Vagina (tissue), 2 donors: ENCODE measurements around the gene DRG2. TPM values are rescaled to one million over a fixed set of nuclear protein-coding genes. Genes with fewer than 3 reads are reported as not detected.

Experiments
- DNase-seq, 2 donors: peaks; one replicate each; pipeline ENCODE4 v3.0.0-alpha.2; 2017; ENCODE audit errors: extremely low spot score in 2 of 2
- H3K27ac ChIP-seq: fragments of 200-600 bp; sonication (generic); one replicate; pipeline ENCODE4 v1.5.1; 2019
- H3K27me3 ChIP-seq: fragments of 200-600 bp; sonication (generic); one replicate; pipeline ENCODE4 v1.5.1; 2019
- H3K36me3 ChIP-seq, 2 donors: fragments of 200-600 bp; sonication (generic); one replicate each; pipeline ENCODE4 v1.5.1; 2017 to 2019
- H3K4me1 ChIP-seq: fragments of 200-600 bp; sonication (generic); one replicate; pipeline ENCODE4 v1.5.1; 2019
- H3K4me3 ChIP-seq, 2 donors: fragments of 200-600 bp; sonication (generic); 1 replicate in 1 of 2; 2 replicates in 1 of 2; pipeline ENCODE4 v1.5.1; 2016 to 2019
- H3K9me3 ChIP-seq: fragments of 200-600 bp; sonication (generic); one replicate; pipeline ENCODE4 v1.5.1; 2019
- CTCF ChIP-seq, 3 experiments: fragments of 450-650 bp in 2 of 3; fragments of 200-600 bp in 1 of 3; sonication (generic) in 1 of 3; IDR thresholded peaks; one replicate each; pipeline ENCODE4 v1.5.1; 2017 to 2019; ENCODE audit warnings: antibody characterized with exemption in 3 of 3, mild to moderate bottlenecking in 2 of 3, moderate library complexity in 2 of 3
- POLR2A ChIP-seq, 2 donors: fragments of 450-650 bp; IDR thresholded peaks; one replicate each; pipeline ENCODE4 v1.6.1; 2017; ENCODE audit warnings: antibody characterized with exemption in 2 of 2, mild to moderate bottlenecking in 2 of 2, moderate library complexity in 2 of 2
- POLR2AphosphoS5 ChIP-seq, 2 donors: sonication (generic); formaldehyde crosslinking; IDR thresholded peaks; one replicate each; pipeline ENCODE4 v1.9.0; 2017; ENCODE audit warnings: antibody characterized with exemption in 2 of 2, mild to moderate bottlenecking in 2 of 2, low read depth in 1 of 2; ENCODE audit not compliant: insufficient read depth in 1 of 2
- intact Hi-C: fragments of 100-400 bp; cut with DNase I; formaldehyde crosslinking; loops from one replicate; pipeline ENCODE4 v1.15.1; 2023
- total RNA-seq: library from RNA; depleted of rRNA; stranded (reverse); fragments of >200 nt; gene quantifications from one replicate; pipeline ENCODE4 v1.2.3, GENCODE V29; 2016

DRG2 gene
- total RNA-seq, 1 donor from 2014 or later = 40.8 TPM

- Histone ChIP-seq H3K27ac (no peak overlapping the region), H3K36me3 (peaks cover 0 to 39% of the 10 kb centered on the region in 2 donors), H3K27me3 (no peaks in the 10 kb centered on the region), H3K4me3 (no peak overlapping the region), H3K9me3 (no peaks in the 10 kb centered on the region), H3K4me1 (no peaks in the 10 kb centered on the region)
- intact Hi-C loops = no loop called here
- TF ChIP-seq CTCF (IDR thresholded peaks at IDR 0.05) (no peak), POLR2AphosphoS5 (IDR thresholded peaks at IDR 0.05; ENCODE audit: insufficient read depth in 1 of 2, low read depth in 1 of 2) (no peak), POLR2A (IDR thresholded peaks at IDR 0.05) (no peak)
- DNase-seq = no peak
Observed at GRCh38 chr17:18066866-18067265, 20.9 kb upstream of the DRG2 start.

- Histone ChIP-seq H3K27me3 (no peaks in the 10 kb centered on the region), H3K27ac (no peak overlapping the region), H3K9me3 (no peaks in the 10 kb centered on the region), H3K4me3 (no peak overlapping the region), H3K36me3 (peaks cover 0 to 17% of the 10 kb centered on the region in 2 donors), H3K4me1 (no peaks in the 10 kb centered on the region)
- no peak for TF ChIP-seq POLR2AphosphoS5 (IDR thresholded peaks at IDR 0.05; ENCODE audit: insufficient read depth in 1 of 2, low read depth in 1 of 2)
- TF ChIP-seq POLR2A (IDR thresholded peaks at IDR 0.05) = no peak
- no peak for TF ChIP-seq CTCF (IDR thresholded peaks at IDR 0.05)
- no peak for DNase-seq
- intact Hi-C loops = no loop called here
Observed at GRCh38 chr17:18069101-18069500, 18.6 kb upstream of the DRG2 start.

- Histone ChIP-seq H3K27ac (no peak overlapping the region), H3K36me3 (peaks cover 0 to 5% of the 10 kb centered on the region in 2 donors), H3K4me3 (no peak overlapping the region), H3K9me3 (no peaks in the 10 kb centered on the region), H3K27me3 (no peaks in the 10 kb centered on the region), H3K4me1 (no peaks in the 10 kb centered on the region)
- DNase-seq = no peak
- TF ChIP-seq CTCF (IDR thresholded peaks at IDR 0.05) = no peak
- no peak for TF ChIP-seq POLR2A (IDR thresholded peaks at IDR 0.05)
- no peak for TF ChIP-seq POLR2AphosphoS5 (IDR thresholded peaks at IDR 0.05; ENCODE audit: insufficient read depth in 1 of 2, low read depth in 1 of 2)
- intact Hi-C loops = no loop called here
Observed at GRCh38 chr17:18070861-18071340, 16.8 kb upstream of the DRG2 start.

GRCh38 chr17:18071751-18072150 lies 16.0 kb upstream of the DRG2 start:
- no peak for DNase-seq
- Histone ChIP-seq H3K9me3 (no peaks in the 10 kb centered on the region), H3K4me1 (no peaks in the 10 kb centered on the region), H3K36me3 (no peaks in the 10 kb centered on the region), H3K27me3 (no peaks in the 10 kb centered on the region), H3K4me3 (no peak overlapping the region), H3K27ac (no peak overlapping the region)
- TF ChIP-seq CTCF (IDR thresholded peaks at IDR 0.05) (no peak), POLR2A (IDR thresholded peaks at IDR 0.05) (no peak), POLR2AphosphoS5 (IDR thresholded peaks at IDR 0.05; ENCODE audit: insufficient read depth in 1 of 2, low read depth in 1 of 2) (no peak)
- intact Hi-C loops = no loop called here

- no peak for TF ChIP-seq POLR2AphosphoS5 (IDR thresholded peaks at IDR 0.05; ENCODE audit: insufficient read depth in 1 of 2, low read depth in 1 of 2)
- no peaks in the 10 kb centered on the region for H3K9me3 ChIP-seq
- DNase-seq = no peak
- H3K27ac ChIP-seq = no peak overlapping the region
- H3K4me3 ChIP-seq = no peak overlapping the region
- H3K4me1 ChIP-seq = no peaks in the 10 kb centered on the region
- H3K27me3 ChIP-seq = no peaks in the 10 kb centered on the region
- intact Hi-C loops = no loop called here
- H3K36me3 ChIP-seq = no peaks in the 10 kb centered on the region
Observed at GRCh38 chr17:18074566-18075272, 13.0 kb upstream of the DRG2 start.
